Activated naive CD4-positive, alpha-beta T cell treated with Interleukin-2 at 50 U/mL for 16 hours (primary cell): ENCODE data around the gene ZXDC.

Experiments
- DNase-seq: peaks from one replicate; pipeline ENCODE4 v3.0.0-alpha.2; 2020

The ZXDC gene

GRCh38 chr3:126510308-126510910 is 34.7 kb upstream of the ZXDC start:
- DNase-seq = no peak

- no peak for DNase-seq
Observed at GRCh38 chr3:126509597-126510307, 34.1 kb upstream of the ZXDC start.

DNA sequence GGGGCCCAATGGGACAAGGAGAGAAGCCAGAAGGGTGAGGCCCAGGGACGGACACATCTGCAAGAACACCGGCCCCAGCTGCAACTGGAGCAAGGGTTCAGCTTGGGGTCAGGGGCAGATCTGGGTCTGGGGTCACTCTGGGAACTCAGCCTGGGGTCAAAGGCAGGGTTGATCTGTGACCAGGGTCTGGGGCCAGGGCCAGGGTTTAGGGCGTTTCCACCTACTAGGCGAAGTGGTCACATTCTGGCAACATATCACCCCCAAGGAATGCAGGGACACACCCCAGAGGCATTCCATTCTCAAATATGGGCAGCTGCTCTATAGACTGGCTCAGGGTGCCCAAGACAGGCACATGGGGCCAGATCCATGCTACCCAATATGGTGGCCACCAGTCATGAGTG is 32.9 kb upstream of the ZXDC start:
- DNase-seq = no peak

GRCh38 chr3:126507886-126508285 is 32.2 kb upstream of the ZXDC start:
- DNase-seq = no peak

GRCh38 chr3:126503701-126504100 is 28.0 kb upstream of the ZXDC start:
- no peak for DNase-seq

DNA sequence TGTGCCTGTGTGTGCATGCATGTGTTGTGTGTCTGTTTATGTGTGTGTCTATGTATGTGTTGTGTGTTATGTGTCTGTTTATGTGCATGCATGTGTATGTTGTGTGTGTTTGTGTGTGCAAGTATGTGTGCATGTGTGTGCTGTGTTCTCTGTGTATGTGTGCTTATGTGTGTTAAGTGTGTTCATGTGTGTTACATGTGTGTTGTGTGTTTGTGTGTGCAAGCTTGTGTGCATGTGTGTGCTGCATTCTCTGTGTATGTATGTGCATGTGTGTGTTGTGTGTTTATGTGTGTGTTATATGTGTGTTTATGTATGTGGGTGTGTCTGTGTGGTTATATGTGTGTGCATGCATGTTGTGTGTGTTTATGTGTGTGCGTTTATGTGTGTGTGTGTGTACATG is 27.0 kb upstream of the ZXDC start:
- DNase-seq = no peak

- DNase-seq = no peak
Observed at GRCh38 chr3:126501736-126502135, 26.0 kb upstream of the ZXDC start.

DNA sequence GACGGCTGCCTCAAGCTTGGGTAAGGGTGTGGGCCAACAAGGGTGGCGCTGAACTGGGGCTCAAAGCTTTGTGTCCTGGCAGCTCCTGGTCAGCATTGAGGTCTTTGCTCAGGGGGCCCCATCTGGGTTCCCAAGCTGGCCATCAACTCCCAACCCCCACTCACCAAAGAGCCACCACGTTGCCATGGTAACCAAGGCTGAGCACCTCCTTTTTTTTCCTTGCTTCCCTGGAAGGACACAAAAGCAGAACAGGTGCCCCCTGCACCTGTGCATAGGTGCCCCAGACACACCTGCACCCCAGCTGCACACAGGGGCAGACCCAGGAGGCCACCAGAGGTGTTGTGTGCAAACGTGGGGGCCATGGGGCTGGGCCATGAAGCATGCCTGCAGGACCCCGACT is 25.4 kb upstream of the ZXDC start:
- no peak for DNase-seq

DNA sequence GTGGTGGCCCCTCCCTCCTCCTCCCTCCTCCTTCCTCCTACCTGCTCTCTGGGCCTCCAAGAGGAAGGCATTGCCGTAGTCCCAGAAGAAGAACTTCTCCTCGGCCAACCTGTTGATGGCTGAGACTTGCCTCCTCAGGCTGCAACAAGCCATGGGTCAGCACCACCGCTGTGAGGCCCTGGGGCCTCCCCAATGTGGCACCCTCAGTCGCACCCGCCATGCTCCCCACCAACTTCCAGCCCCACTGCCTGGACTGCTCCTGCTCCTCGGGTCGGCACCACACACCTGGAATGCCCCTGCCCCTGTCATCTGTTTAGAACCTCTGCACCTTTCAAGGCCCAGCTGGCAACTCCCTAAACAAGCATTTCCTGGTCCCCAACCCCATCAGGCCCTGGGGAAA is 24.3 kb upstream of the ZXDC start:
- DNase-seq = no peak

DNA sequence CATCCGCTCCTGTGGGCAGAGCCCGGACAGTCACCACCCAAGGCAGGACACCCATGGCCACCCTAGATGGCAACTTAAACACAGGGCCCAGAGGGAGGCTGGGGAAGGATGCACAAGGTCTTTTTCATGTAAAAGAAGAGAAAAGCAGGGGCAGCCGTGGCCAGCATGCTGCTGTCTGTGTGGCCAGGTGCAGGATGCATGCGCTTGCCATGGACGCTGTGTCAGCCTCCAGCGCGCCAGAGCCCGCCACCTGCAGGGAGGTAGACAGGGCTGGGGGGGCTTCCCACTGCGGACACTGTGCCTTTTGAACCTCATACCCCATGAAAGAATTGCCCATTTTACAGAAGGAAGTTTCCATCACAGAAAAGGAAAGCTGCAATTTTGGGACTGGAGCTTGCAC is 23.7 kb upstream of the ZXDC start:
- DNase-seq = no peak

GRCh38 chr3:126498929-126499328 is 23.2 kb upstream of the ZXDC start:
- no peak for DNase-seq

- no peak for DNase-seq
Observed at GRCh38 chr3:126498461-126498860, 22.8 kb upstream of the ZXDC start.

GRCh38 chr3:126497956-126498355 is 22.3 kb upstream of the ZXDC start:
- no peak for DNase-seq

- no peak for DNase-seq
Observed at GRCh38 chr3:126496894-126497850, 21.5 kb upstream of the ZXDC start.

GRCh38 chr3:126495786-126496185 is 20.1 kb upstream of the ZXDC start:
- DNase-seq = no peak

DNA sequence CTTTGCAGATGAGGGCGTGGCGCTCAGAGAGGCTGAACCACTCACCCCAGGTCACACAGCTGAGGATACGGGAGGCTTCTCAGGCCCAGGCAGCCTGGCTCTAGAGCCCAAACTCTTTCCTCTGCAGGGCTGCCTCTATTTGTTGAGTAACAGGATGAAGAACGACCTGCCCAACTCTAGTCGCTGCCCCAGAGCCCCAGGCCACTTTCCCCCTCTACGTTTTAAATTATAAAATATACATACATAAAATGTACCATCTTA is 19.2 kb upstream of the ZXDC start:
- no peak for DNase-seq

DNA sequence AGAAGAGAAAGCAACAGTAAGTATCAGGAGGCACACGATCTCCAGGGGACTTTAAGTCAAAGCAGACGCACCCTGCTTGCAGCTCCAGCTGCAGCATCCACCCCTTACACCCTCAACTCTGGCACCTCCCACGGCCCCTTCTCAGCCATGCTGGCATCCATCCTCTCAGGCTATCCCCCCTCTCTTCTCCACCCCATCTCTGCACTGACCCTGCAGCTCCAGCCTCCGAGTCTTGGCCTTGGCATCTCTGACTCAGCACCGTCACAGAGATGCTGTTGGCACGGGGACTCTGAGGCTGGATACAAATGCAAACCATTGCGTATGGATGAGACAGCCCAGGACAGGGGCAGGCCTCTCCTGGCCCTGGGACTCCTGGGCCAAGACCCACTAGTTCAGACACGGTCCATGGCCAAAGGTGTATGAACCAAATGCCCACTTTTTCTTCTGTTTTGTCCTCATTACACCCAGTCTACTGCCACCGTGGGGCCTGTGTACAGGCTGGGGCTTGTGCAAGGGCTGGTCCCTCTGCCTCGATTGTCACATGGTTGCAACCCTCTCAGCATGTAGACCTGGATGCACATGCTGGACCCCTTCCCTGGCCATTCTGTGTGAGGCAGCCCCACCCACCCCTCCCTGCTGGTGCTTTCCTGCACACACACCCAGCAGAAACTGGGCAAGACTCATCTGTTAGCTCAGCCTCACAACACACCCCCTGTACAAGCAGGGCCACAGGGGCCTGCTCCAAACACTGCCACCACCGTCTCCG is 18.7 kb upstream of the ZXDC start:
- DNase-seq = no peak

- no peak for DNase-seq
Observed at GRCh38 chr3:126493739-126494138, 18.0 kb upstream of the ZXDC start.

DNA sequence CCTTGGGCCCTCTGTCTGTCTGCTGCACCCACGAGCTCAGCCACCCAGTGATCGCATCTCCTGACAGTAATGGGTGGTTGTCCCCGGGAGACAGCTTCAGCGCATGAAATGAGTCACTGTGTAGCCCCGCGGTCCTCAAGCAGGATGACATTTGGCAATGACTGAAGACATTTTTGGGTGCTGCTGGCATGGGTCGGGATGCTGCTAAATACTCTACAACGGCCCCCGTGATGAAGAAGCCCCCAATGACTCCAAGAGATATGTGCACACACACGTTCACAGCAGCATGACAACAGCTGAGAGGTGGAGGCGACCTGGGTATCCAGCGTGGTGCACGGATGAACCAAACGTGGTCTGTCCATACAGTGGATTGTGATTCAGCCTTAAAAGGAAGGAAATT is 17.4 kb upstream of the ZXDC start:
- DNase-seq = no peak

DNA sequence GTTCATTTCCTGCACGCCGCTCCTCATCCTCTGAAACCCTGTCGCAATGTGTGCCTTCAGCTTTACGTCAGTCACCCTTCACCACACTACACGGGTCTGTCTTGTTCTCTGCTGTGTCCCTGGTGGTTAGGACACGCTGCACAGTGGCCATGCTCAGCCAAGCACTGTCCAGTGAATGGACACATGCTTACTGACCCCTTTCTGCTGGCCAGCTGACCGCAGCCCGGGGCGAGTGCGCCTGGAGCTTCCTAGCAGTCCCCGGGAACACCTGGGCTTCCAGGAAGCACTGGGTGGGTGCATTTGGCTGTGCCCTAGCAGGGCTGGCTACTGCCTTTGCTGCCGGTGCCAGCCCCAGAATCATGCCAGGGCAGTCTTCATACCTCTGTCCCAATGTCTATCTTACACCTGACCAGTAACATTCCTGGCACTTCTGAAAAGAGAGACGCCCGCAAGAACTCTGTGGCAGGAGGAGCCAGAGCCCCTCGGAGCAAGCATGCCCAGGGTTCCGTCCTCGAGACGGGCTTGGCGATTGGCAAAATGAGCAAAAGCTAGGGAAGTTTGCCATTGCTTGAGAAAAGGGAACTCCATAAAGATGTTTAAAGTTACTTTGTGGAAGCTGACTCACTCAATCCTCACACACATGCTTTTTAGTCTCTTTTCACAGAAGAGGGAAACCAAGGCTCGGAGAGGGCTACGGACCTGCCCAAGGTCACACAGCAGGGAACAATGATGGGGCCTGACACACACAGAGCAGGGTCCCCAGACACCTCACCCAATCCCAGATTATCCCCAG is 15.7 kb upstream of the ZXDC start:
- DNase-seq = no peak

DNA sequence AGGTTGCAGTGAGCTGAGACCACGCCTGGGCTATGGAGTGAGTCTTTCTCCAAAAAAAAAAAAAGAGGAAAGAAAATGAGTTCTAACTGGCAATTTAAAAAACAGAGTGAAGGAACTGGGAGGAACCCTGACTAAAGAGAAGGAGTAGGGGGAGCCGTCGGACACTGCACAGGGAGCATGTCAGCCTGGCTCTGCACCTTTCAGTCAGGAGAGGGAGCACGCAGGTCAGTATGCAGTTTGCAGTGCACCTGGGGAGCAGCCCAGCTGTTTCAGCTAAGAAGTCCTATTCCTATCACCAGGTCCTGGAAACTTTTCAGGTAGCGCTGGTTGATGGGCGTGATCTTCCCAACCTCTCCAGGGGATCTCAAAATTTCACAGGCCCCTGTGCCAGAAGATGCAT is 14.9 kb upstream of the ZXDC start:
- DNase-seq = no peak

- DNase-seq = no peak
Observed at GRCh38 chr3:126488886-126489569, 13.3 kb upstream of the ZXDC start.
